Measurements from ENCODE around the gene JAG2.
A peak's percentile ranks its signal among the peaks of the same experiment; 100 is the strongest.

The JAG2 gene

DNA sequence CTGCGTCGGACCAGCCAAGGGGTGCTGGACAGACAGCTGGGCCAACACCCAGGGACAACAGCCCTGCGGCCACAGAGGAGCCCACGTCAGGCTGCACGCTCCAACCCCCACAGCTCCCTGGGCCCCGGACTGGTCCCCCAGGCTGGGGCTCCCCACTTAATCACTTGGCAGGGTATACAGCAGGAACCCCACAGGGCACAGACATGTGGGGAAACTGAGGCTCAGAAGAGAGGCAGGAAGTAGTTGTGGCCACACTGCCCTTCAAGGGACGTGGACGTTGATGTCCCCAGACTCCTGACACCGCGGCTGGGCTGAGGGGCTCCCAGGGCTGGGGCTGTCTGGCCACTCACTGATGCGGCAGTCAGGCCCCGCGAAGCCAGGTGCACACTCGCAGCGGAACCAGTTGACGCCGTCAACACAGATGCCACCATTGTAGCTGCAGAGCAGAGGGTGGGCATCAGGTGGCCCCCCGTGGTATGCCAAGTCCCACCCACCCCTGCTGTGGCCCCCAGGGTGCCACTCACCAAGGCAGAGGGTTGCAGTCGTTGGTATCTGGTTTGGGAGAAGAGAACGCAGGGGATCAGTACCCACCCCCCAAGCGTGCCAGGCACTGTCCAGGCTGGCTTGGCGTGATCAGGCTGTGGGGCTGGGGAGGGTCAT, 21.5 kb downstream of the JAG2 start:
- no peaks in the 10 kb centered on the region for H3K9me3 ChIP-seq (ENCODE audit: control insufficient read depth, insufficient read depth, low read depth, low read length)
- no peak overlapping the region for H3K27ac ChIP-seq (ENCODE audit: extremely low read depth, low read depth, low read length)
- POLR2A ChIA-PET: no interaction called here
- CTCF ChIA-PET: no interaction called here
- H3K4me1 ChIP-seq (ENCODE audit: control insufficient read depth, insufficient read depth, low read length): no peaks in the 10 kb centered on the region
- peaks cover 0 to 78% of the 10 kb centered on the region in 2 experiments; a peak in 1 of 3 replicates for H3K36me3 ChIP-seq (ENCODE audit: control insufficient read depth in 2 of 2, insufficient read depth in 1 of 2, low read length in 2 of 2)
- TF ChIP-seq GLIS2 (tag by site-specific recombination; IDR thresholded peaks at IDR 0.05) (0 out of 2 replicates have a peak, but pooled peaks have one; percentile 43), ZNF174 (tag by site-specific recombination; IDR thresholded peaks at IDR 0.05) (no peak)
- no peak overlapping the region for H3K4me3 ChIP-seq (ENCODE audit: low read depth, low read length)

DNA sequence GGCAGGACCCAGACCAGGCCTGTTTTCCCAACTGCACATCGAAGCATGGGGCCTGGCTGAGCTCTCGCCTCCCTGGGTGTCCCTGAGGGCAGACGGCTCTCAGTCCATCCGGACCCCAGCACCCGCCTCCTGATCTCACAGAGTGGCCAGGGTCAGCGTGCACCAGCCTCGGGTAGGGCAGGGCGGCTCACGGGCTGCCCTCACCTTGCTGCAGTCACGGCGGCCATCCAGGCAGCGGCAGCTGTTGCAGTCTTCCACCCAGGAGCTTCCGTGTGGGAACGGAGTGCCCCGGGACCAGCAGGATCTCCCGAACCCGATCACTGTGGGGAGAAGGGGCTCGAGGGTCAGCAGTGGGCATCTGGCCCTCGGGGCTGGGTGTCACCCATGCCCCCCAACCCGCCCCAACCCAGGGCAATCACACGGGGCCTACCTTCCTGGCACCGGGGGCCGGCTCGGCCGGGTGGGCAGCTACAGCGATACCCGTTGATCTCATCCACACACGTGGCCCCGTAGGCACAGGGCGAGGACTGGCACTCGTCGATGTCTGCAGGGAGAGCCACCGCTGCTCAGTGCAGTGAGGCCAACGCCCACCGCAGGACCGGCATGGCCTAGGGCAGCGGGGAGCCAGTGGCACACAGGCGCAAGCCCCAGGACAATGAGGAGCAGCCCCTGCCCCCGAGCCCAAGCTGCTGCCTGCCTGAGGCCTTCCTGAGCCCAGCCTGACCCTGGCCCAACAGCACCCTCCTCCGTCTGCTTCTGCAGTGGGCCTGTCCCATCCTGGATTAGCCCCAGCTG, 22.2 kb downstream of the JAG2 start:
- Histone ChIP-seq H3K9me3 (ENCODE audit: control insufficient read depth, insufficient read depth, low read depth, low read length) (no peaks in the 10 kb centered on the region), H3K4me1 (ENCODE audit: control insufficient read depth, insufficient read depth, low read length) (no peaks in the 10 kb centered on the region), H3K27ac (ENCODE audit: extremely low read depth, low read depth, low read length) (no peak overlapping the region), H3K36me3 (ENCODE audit: control insufficient read depth in 2 of 2, insufficient read depth in 1 of 2, low read length in 2 of 2) (peaks cover 0 to 79% of the 10 kb centered on the region in 2 experiments; a peak in 1 of 3 replicates), H3K4me3 (ENCODE audit: low read depth, low read length) (no peak overlapping the region)
- TF ChIP-seq, protein P1, sequence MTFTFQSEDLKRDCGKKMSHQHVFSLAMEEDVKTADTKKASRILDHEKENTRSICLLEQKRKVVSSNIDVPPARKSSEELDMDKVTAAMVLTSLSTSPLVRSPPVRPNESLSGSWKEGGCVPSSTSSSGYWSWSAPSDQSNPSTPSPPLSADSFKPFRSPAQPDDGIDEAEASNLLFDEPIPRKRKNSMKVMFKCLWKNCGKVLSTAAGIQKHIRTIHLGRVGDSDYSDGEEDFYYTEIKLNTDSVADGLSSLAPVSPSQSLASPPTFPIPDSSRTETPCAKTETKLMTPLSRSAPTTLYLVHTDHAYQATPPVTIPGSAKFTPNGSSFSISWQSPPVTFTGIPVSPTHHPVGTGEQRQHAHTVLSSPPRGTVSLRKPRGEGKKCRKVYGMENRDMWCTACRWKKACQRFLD (tag by site-specific recombination; IDR thresholded peaks at IDR 0.05): no peak
- TF ChIP-seq, protein P2, sequence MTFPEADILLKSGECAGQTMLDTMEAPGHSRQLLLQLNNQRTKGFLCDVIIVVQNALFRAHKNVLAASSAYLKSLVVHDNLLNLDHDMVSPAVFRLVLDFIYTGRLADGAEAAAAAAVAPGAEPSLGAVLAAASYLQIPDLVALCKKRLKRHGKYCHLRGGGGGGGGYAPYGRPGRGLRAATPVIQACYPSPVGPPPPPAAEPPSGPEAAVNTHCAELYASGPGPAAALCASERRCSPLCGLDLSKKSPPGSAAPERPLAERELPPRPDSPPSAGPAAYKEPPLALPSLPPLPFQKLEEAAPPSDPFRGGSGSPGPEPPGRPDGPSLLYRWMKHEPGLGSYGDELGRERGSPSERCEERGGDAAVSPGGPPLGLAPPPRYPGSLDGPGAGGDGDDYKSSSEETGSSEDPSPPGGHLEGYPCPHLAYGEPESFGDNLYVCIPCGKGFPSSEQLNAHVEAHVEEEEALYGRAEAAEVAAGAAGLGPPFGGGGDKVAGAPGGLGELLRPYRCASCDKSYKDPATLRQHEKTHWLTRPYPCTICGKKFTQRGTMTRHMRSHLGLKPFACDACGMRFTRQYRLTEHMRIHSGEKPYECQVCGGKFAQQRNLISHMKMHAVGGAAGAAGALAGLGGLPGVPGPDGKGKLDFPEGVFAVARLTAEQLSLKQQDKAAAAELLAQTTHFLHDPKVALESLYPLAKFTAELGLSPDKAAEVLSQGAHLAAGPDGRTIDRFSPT (tag by site-specific recombination; IDR thresholded peaks at IDR 0.05): 0 out of 2 replicates have a peak, but pooled peaks have one; percentile 30
- TF ChIP-seq, protein P3, sequence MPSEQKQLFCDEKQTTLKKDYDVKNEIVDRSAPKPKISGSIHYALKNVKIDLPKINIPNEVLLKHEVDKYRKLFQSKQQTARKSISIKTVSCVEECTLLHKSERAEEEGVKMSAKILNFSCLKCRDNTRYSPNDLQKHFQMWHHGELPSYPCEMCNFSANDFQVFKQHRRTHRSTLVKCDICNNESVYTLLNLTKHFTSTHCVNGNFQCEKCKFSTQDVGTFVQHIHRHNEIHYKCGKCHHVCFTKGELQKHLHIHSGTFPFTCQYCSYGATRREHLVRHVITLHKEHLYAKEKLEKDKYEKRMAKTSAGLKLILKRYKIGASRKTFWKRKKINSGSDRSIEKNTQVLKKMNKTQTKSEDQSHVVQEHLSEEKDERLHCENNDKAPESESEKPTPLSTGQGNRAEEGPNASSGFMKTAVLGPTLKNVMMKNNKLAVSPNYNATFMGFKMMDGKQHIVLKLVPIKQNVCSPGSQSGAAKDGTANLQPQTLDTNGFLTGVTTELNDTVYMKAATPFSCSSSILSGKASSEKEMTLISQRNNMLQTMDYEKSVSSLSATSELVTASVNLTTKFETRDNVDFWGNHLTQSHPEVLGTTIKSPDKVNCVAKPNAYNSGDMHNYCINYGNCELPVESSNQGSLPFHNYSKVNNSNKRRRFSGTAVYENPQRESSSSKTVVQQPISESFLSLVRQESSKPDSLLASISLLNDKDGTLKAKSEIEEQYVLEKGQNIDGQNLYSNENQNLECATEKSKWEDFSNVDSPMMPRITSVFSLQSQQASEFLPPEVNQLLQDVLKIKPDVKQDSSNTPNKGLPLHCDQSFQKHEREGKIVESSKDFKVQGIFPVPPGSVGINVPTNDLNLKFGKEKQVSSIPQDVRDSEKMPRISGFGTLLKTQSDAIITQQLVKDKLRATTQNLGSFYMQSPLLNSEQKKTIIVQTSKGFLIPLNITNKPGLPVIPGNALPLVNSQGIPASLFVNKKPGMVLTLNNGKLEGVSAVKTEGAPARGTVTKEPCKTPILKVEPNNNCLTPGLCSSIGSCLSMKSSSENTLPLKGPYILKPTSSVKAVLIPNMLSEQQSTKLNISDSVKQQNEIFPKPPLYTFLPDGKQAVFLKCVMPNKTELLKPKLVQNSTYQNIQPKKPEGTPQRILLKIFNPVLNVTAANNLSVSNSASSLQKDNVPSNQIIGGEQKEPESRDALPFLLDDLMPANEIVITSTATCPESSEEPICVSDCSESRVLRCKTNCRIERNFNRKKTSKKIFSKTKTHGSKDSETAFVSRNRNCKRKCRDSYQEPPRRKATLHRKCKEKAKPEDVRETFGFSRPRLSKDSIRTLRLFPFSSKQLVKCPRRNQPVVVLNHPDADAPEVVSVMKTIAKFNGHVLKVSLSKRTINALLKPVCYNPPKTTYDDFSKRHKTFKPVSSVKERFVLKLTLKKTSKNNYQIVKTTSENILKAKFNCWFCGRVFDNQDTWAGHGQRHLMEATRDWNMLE (tag by site-specific recombination; conservative IDR thresholded peaks at IDR 0.05; ENCODE audit: low read depth): no peak
- no peak for TF ChIP-seq ZSCAN23 (tag by site-specific recombination; IDR thresholded peaks at IDR 0.05)
- TF ChIP-seq ZNF677 (tag by site-specific recombination; IDR thresholded peaks at IDR 0.05): no peak
- TF ChIP-seq ZNF549 (tag by site-specific recombination; IDR thresholded peaks at IDR 0.05): no peak
- TF ChIP-seq PRDM1 (tag by site-specific recombination; IDR thresholded peaks at IDR 0.05): no peak
- TF ChIP-seq HOXC10 (CRISPR knock-in tag; IDR thresholded peaks at IDR 0.05): no peak
- no peak for TF ChIP-seq ZNF747 (tag by site-specific recombination; IDR thresholded peaks at IDR 0.05)
- TF ChIP-seq ZNF311 (tag by site-specific recombination; IDR thresholded peaks at IDR 0.05; ENCODE audit: borderline replicate concordance): no peak
- no peak for TF ChIP-seq ZNF658 (tag by site-specific recombination; IDR thresholded peaks at IDR 0.05)
- TF ChIP-seq ZNF266 (tag by site-specific recombination; IDR thresholded peaks at IDR 0.05; ENCODE audit: low read depth): no peak
- peak; percentile 13; the same call in 1 of the 2 replicates for TF ChIP-seq GLIS1 (tag by site-specific recombination; IDR thresholded peaks at IDR 0.05)
- TF ChIP-seq ZNF596 (tag by site-specific recombination; IDR thresholded peaks at IDR 0.05): no peak
- no peak for TF ChIP-seq KLF16 (tag by site-specific recombination; IDR thresholded peaks at IDR 0.05)
- CTCF ChIA-PET: no interaction called here
- POLR2A ChIA-PET: no interaction called here
